ENCODE measurements around the gene SEC16A. TPM values are rescaled to one million over a fixed set of nuclear protein-coding genes. Genes with fewer than 3 reads are reported as not detected.

The SEC16A gene
- total and polyA plus RNA-seq, 3 experiments from 2014 or later: 42.9 to 78.0 (median 75.5) TPM

- Mint-ChIP-seq H3K27ac (peak overlapping the region in 1 of 8 donors; percentile 72), H3K4me1 (peaks cover 17 to 18% (median 17%) of the 10 kb centered on the region in 3 donors), H3K4me3 (peak overlapping the region in 5 of 7 donors; percentile 41 to 72 (median 52)), H3K27me3 (no peaks in the 10 kb centered on the region), H3K9me3 (no peaks in the 10 kb centered on the region), H3K36me3 (peaks cover 0 to 61% (median 10%) of the 10 kb centered on the region in 3 donors)
- no peak overlapping the region for H3K4me3 ChIP-seq (ENCODE audit: low read length)
- ChIA-PET CTCF (no interaction called here), POLR2A (no interaction called here)
- DNase-seq: no peak
- H3K27me3 ChIP-seq (ENCODE audit: insufficient read depth, low read length, poor library complexity, severe bottlenecking): no peaks in the 10 kb centered on the region
- no peak overlapping the region for H3K27ac ChIP-seq (ENCODE audit: low read depth, low read length)
- peaks cover 12% of the 10 kb centered on the region for H3K36me3 ChIP-seq (ENCODE audit: insufficient read depth, low read length)
- H3K9me3 ChIP-seq (ENCODE audit: low read length): no peaks in the 10 kb centered on the region
- H3K4me1 ChIP-seq (ENCODE audit: insufficient read depth, low read length): peaks cover 20% of the 10 kb centered on the region
These were observed 41.1 kb downstream of the SEC16A start for GRCh38 chr9:136441681-136442245.

- peaks cover 23% of the 10 kb centered on the region for H3K4me1 ChIP-seq (ENCODE audit: insufficient read depth, low read length)
- no peaks in the 10 kb centered on the region for H3K9me3 ChIP-seq (ENCODE audit: low read length)
- Mint-ChIP-seq H3K9me3 (no peaks in the 10 kb centered on the region), H3K27ac (peak overlapping the region in 2 of 8 donors; percentile 29 to 72), H3K4me1 (peaks cover 19 to 22% (median 22%) of the 10 kb centered on the region in 3 donors), H3K27me3 (no peaks in the 10 kb centered on the region), H3K36me3 (peaks cover 0 to 59% (median 9%) of the 10 kb centered on the region in 3 donors), H3K4me3 (peak overlapping the region in 6 of 7 donors; percentile 23 to 72 (median 54))
- no peak overlapping the region for H3K27ac ChIP-seq (ENCODE audit: low read depth, low read length)
- ChIA-PET CTCF (no interaction called here), POLR2A (no interaction called here)
- peaks cover 10% of the 10 kb centered on the region for H3K36me3 ChIP-seq (ENCODE audit: insufficient read depth, low read length)
- H3K4me3 ChIP-seq (ENCODE audit: low read length): no peak overlapping the region
- no peaks in the 10 kb centered on the region for H3K27me3 ChIP-seq (ENCODE audit: insufficient read depth, low read length, poor library complexity, severe bottlenecking)
- no peak for DNase-seq
These were observed 41.6 kb downstream of the SEC16A start for GRCh38 chr9:136441191-136441680.

- peak within 1 kb of the TSS; percentile 59 for H3K4me3 ChIP-seq (ENCODE audit: low read length)
- H3K9me3 Mint-ChIP-seq: no peaks in the 10 kb centered on the region
- H3K4me3 Mint-ChIP-seq: peak within 1 kb of the TSS; percentile 83 to 92 (median 86)
- CTCF ChIA-PET: interaction anchor here (0.7 to 1.2 kb wide), 5 partner anchors 14 to 195 kb away, joined by 3 to 5 read pairs (median 3); no protein-coding TSS in a partner anchor
- H3K9me3 ChIP-seq (ENCODE audit: low read length): no peaks in the 10 kb centered on the region
- H3K36me3 ChIP-seq (ENCODE audit: insufficient read depth, low read length): no peaks in the 10 kb centered on the region
- peak within 1 kb of the TSS; percentile 17 to 87 (median 60) for H3K27ac Mint-ChIP-seq
- POLR2A ChIA-PET: no interaction called here
- peaks cover 0 to 55% (median 10%) of the 10 kb centered on the region in 3 donors for H3K36me3 Mint-ChIP-seq
- H3K27me3 Mint-ChIP-seq: no peaks in the 10 kb centered on the region
- no peaks in the 10 kb centered on the region for H3K27me3 ChIP-seq (ENCODE audit: insufficient read depth, low read length, poor library complexity, severe bottlenecking)
- peaks cover 23% of the 10 kb centered on the region for H3K4me1 ChIP-seq (ENCODE audit: insufficient read depth, low read length)
- H3K4me1 Mint-ChIP-seq: peaks cover 22 to 29% (median 22%) of the 10 kb centered on the region in 3 donors
- H3K27ac ChIP-seq (ENCODE audit: low read depth, low read length): peak within 1 kb of the TSS; percentile 61
- peak; percentile 81 to 86 (median 82) for DNase-seq
These were observed 43.1 kb downstream of the SEC16A start, which contains the start of gene INPP5E for GRCh38 chr9:136439481-136440408. Gene INPP5E, minus strand, starts transcription at chr9:136439845. Its CDS starts 426 bp downstream, at chr9:136439419.

- peak; percentile 42 to 77 (median 47) for DNase-seq
- Mint-ChIP-seq H3K36me3 (peaks cover 0 to 47% (median 6%) of the 10 kb centered on the region in 3 donors), H3K27ac (peak overlapping the region in 7 of 8 donors; percentile 17 to 88 (median 79)), H3K4me3 (peak overlapping the region; percentile 83 to 92 (median 86)), H3K27me3 (no peaks in the 10 kb centered on the region), H3K9me3 (no peaks in the 10 kb centered on the region), H3K4me1 (peaks cover 22 to 29% (median 22%) of the 10 kb centered on the region in 3 donors)
- Histone ChIP-seq H3K9me3 (ENCODE audit: low read length) (no peaks in the 10 kb centered on the region), H3K4me1 (ENCODE audit: insufficient read depth, low read length) (peaks cover 23% of the 10 kb centered on the region), H3K4me3 (ENCODE audit: low read length) (peak overlapping the region; percentile 59), H3K27ac (ENCODE audit: low read depth, low read length) (peak overlapping the region; percentile 61), H3K36me3 (ENCODE audit: insufficient read depth, low read length) (no peaks in the 10 kb centered on the region), H3K27me3 (ENCODE audit: insufficient read depth, low read length, poor library complexity, severe bottlenecking) (no peaks in the 10 kb centered on the region)
- CTCF ChIA-PET: interaction anchor here (1.0 to 1.2 kb wide), 2 partner anchors 13 to 76 kb away, joined by 3 read pairs; partner anchors contain the start of gene DNLZ
- POLR2A ChIA-PET: no interaction called here
These were observed 44.0 kb downstream of the SEC16A start for GRCh38 chr9:136438548-136439480.

- peak overlapping the region; percentile 59 for H3K4me3 ChIP-seq (ENCODE audit: low read length)
- Mint-ChIP-seq H3K27me3 (no peaks in the 10 kb centered on the region), H3K4me3 (peak overlapping the region; percentile 83 to 92 (median 86)), H3K4me1 (peaks cover 22 to 29% (median 22%) of the 10 kb centered on the region in 3 donors), H3K36me3 (peaks cover 0 to 41% (median 2%) of the 10 kb centered on the region in 3 donors), H3K27ac (peak overlapping the region; percentile 41 to 88 (median 73)), H3K9me3 (no peaks in the 10 kb centered on the region)
- H3K27me3 ChIP-seq (ENCODE audit: insufficient read depth, low read length, poor library complexity, severe bottlenecking): no peaks in the 10 kb centered on the region
- POLR2A ChIA-PET: no interaction called here
- DNase-seq: peak in 1 of 5 donors; percentile 26
- peaks cover 23% of the 10 kb centered on the region for H3K4me1 ChIP-seq (ENCODE audit: insufficient read depth, low read length)
- H3K9me3 ChIP-seq (ENCODE audit: low read length): no peaks in the 10 kb centered on the region
- H3K36me3 ChIP-seq (ENCODE audit: insufficient read depth, low read length): no peaks in the 10 kb centered on the region
- peak overlapping the region; percentile 61 for H3K27ac ChIP-seq (ENCODE audit: low read depth, low read length)
- CTCF ChIA-PET: interaction anchor here (1.0 to 1.2 kb wide), 2 partner anchors 12 to 75 kb away, joined by 3 read pairs; partner anchors contain the start of gene DNLZ
These were observed 44.8 kb downstream of the SEC16A start for GRCh38 chr9:136437839-136438547.

GRCh38 chr9:136437430-136437829 lies 45.4 kb downstream of the SEC16A start:
- H3K4me1 ChIP-seq (ENCODE audit: insufficient read depth, low read length): peaks cover 23% of the 10 kb centered on the region
- DNase-seq: no peak
- ChIA-PET POLR2A (no interaction called here), CTCF (no interaction called here)
- no peaks in the 10 kb centered on the region for H3K9me3 ChIP-seq (ENCODE audit: low read length)
- peaks cover 0 to 35% (median 2%) of the 10 kb centered on the region in 3 donors for H3K36me3 Mint-ChIP-seq
- no peaks in the 10 kb centered on the region for H3K36me3 ChIP-seq (ENCODE audit: insufficient read depth, low read length)
- H3K4me3 ChIP-seq (ENCODE audit: low read length): peak overlapping the region; percentile 12
- H3K9me3 Mint-ChIP-seq: no peaks in the 10 kb centered on the region
- peak overlapping the region in 5 of 8 donors; percentile 39 to 88 (median 78) for H3K27ac Mint-ChIP-seq
- peaks cover 22 to 29% (median 22%) of the 10 kb centered on the region in 3 donors for H3K4me1 Mint-ChIP-seq
- H3K4me3 Mint-ChIP-seq: peak overlapping the region; percentile 83 to 92 (median 86)
- H3K27ac ChIP-seq (ENCODE audit: low read depth, low read length): peak overlapping the region; percentile 12
- H3K27me3 ChIP-seq (ENCODE audit: insufficient read depth, low read length, poor library complexity, severe bottlenecking): no peaks in the 10 kb centered on the region
- H3K27me3 Mint-ChIP-seq: no peaks in the 10 kb centered on the region

Measured in CD8-positive, alpha-beta memory T cell (primary cell).